OCI-LY1 (cell line): ENCODE measurements around the gene C8A.

Source experiments
- H2AFZ ChIP-seq: fragments of 200-600 bp; sonication (generic), shearing (Covaris generic); 2 replicates; pipeline ENCODE4 v1.6.0; 2014; ENCODE audit warnings: antibody characterized with exemption, mild to moderate bottlenecking, low read length
- H3F3A ChIP-seq: fragments of 200-600 bp; sonication (generic), shearing (Covaris generic); 2 replicates; pipeline ENCODE4 v1.6.0; 2014; ENCODE audit warnings: mild to moderate bottlenecking, antibody characterized with exemption, low read length, moderate library complexity; ENCODE audit not compliant: insufficient read depth
- H3K27ac ChIP-seq: fragments of 200-600 bp; sonication (generic); 2 replicates; pipeline ENCODE4 v1.5.1; 2014; ENCODE audit warnings: low read length, mixed run types, mild to moderate bottlenecking, low read depth; ENCODE audit not compliant: poor library complexity, severe bottlenecking
- H3K27me3 ChIP-seq: fragments of 200-600 bp; sonication (generic); 2 replicates; pipeline ENCODE4 v1.6.0; 2014; ENCODE audit warnings: antibody characterized with exemption, mild to moderate bottlenecking, low read length, moderate library complexity; ENCODE audit not compliant: insufficient read depth
- H3K36me3 ChIP-seq: fragments of 200-600 bp; sonication (generic); 2 replicates; pipeline ENCODE4 v1.6.1; 2014; ENCODE audit warnings: mild to moderate bottlenecking, antibody characterized with exemption, low read length, moderate library complexity, mixed read lengths; ENCODE audit not compliant: insufficient read depth
- H3K4me1 ChIP-seq: fragments of 200-600 bp; sonication (generic); 2 replicates; pipeline ENCODE4 v1.5.1; 2014; ENCODE audit warnings: mild to moderate bottlenecking, low read length, moderate library complexity; ENCODE audit not compliant: insufficient read depth, severe bottlenecking
- H3K4me2 ChIP-seq: fragments of 200-600 bp; sonication (generic), shearing (Covaris generic); 2 replicates; pipeline ENCODE4 v1.6.1; 2014; ENCODE audit warnings: low read length
- H3K4me3 ChIP-seq: fragments of 200-600 bp; sonication (generic); 2 replicates; pipeline ENCODE4 v1.5.1; 2014; ENCODE audit warnings: low read length, low read depth, mild to moderate bottlenecking, mixed read lengths; ENCODE audit not compliant: poor library complexity, severe bottlenecking
- H3K79me2 ChIP-seq: fragments of 200-600 bp; shearing (Covaris generic); 2 replicates; pipeline ENCODE4 v1.6.1; 2016; ENCODE audit warnings: mixed run types, low read length, mixed read lengths; ENCODE audit not compliant: insufficient read depth
- H3K9ac ChIP-seq: fragments of 200-600 bp; sonication (generic), shearing (Covaris generic); 2 replicates; pipeline ENCODE4 v1.6.1; 2014; ENCODE audit warnings: mild to moderate bottlenecking, low read length, mixed read lengths
- H3K9me2 ChIP-seq: fragments of 200-600 bp; sonication (generic), shearing (Covaris generic); 2 replicates; pipeline ENCODE4 v1.6.1; 2014; ENCODE audit warnings: low read depth, mild to moderate bottlenecking, low read length, mixed read lengths
- H3K9me3 ChIP-seq: fragments of 200-600 bp; shearing (Covaris generic); 2 replicates; pipeline ENCODE4 v1.6.1; 2014; ENCODE audit warnings: low read length, mixed read lengths
- H4K20me1 ChIP-seq: fragments of 200-600 bp; sonication (generic), shearing (Covaris generic); 2 replicates; pipeline ENCODE4 v1.6.0; 2016; ENCODE audit warnings: mild to moderate bottlenecking, low read length; ENCODE audit not compliant: insufficient read depth
- EZH2 ChIP-seq: fragments of 200-600 bp; sonication (generic), shearing (Covaris generic); IDR thresholded peaks from 2 replicates; pipeline ENCODE4 v1.8.0; 2017; ENCODE audit warnings: borderline replicate concordance, mixed run types, mild to moderate bottlenecking, antibody characterized with exemption, low read length, moderate library complexity, mixed read lengths
- TF ChIP-seq, protein P1 (sequence below): fragments of 200-600 bp; sonication (generic), shearing (Covaris generic); IDR thresholded peaks from 2 replicates; pipeline ENCODE4 v1.5.1; 2017; ENCODE audit warnings: mild to moderate bottlenecking, antibody characterized with exemption, low read length, moderate library complexity, mixed read lengths

Gene C8A

DNA sequence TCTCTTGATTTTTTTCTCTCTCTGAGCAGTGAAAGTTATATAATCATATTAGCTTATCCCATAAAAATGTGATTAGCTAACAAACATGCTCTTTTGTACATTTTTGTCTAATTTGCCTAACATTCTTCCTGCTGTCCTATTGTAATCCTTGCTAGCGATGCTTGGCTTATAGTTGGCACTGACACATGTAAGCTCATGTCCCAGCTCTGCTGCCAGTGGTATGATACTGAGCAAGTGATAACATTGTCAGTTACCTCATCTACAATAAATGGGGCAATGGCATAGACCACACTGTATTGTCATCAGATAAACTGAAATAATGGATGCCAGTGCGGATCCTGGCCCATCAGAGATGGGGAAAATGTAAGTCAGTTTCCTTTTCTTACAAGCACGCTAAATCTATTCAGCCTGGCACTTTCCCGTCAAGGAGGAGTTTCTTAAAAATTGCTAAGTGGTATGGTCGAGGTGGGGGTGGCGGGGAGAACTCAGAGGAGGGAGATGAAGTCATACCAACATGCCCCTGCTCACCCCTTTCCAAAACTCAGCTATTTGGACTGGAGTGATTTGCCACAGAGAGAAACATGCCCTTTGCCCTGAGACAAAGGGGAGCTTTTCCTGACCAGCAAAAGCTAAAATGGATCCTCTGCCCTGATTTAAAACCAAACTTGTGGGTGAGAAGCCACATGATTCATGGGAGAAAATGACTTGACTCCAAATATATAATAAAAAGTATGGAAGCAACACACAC is 36.7 kb upstream of the C8A start:
- H3F3A ChIP-seq, result no peaks in the 10 kb centered on the region
- H3K4me2 ChIP-seq, result no peak overlapping the region
- H3K79me2 ChIP-seq, result no peaks in the 10 kb centered on the region
- no peak overlapping the region for H2AFZ ChIP-seq
- no peaks in the 10 kb centered on the region for H3K9me2 ChIP-seq
- H3K9ac ChIP-seq, result no peak overlapping the region
- no peaks in the 10 kb centered on the region for H4K20me1 ChIP-seq
- no peaks in the 10 kb centered on the region; the same call in 1 of the 2 replicates for H3K36me3 ChIP-seq
- H3K27ac ChIP-seq, result no peak overlapping the region
- TF ChIP-seq, protein P1, sequence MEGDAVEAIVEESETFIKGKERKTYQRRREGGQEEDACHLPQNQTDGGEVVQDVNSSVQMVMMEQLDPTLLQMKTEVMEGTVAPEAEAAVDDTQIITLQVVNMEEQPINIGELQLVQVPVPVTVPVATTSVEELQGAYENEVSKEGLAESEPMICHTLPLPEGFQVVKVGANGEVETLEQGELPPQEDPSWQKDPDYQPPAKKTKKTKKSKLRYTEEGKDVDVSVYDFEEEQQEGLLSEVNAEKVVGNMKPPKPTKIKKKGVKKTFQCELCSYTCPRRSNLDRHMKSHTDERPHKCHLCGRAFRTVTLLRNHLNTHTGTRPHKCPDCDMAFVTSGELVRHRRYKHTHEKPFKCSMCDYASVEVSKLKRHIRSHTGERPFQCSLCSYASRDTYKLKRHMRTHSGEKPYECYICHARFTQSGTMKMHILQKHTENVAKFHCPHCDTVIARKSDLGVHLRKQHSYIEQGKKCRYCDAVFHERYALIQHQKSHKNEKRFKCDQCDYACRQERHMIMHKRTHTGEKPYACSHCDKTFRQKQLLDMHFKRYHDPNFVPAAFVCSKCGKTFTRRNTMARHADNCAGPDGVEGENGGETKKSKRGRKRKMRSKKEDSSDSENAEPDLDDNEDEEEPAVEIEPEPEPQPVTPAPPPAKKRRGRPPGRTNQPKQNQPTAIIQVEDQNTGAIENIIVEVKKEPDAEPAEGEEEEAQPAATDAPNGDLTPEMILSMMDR, result no peak
- no peak overlapping the region for H3K4me3 ChIP-seq
- no peaks in the 10 kb centered on the region for H3K27me3 ChIP-seq
- H3K4me1 ChIP-seq, result no peaks in the 10 kb centered on the region
- H3K9me3 ChIP-seq, result no peaks in the 10 kb centered on the region

DNA sequence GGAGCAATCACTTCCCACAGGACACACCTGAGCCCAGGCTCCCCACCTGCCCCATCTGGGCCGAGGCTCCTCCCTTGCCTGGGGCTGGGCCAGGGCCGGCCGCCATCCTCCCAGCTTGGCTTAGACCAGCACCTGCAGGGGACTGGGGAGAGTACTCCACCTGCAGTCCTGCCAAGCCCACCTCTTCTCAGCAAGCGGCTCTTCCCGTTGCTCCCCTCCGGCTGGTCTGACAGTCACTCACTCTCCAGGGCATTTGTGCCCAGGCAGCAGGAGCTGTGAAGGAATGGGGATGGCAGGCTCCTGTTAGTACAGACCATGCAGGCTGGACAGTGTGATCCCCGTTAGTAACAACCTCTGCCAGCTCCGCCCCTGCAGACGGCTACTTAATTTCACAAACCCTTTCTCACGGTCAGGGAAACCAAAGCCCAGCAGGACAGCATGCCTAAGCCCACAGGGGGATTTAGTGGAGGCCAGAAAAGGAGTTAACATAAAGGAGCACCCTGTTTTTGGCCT is 35.2 kb upstream of the C8A start, which contains the start of gene FYB2:
Gene FYB2 (minus strand): TSS at position 18 of the 513 bp plus-strand sequence. CDS start 114 bp downstream, outside the sequence.
- H3K9ac ChIP-seq, result no peak within 1 kb of the TSS

DNA sequence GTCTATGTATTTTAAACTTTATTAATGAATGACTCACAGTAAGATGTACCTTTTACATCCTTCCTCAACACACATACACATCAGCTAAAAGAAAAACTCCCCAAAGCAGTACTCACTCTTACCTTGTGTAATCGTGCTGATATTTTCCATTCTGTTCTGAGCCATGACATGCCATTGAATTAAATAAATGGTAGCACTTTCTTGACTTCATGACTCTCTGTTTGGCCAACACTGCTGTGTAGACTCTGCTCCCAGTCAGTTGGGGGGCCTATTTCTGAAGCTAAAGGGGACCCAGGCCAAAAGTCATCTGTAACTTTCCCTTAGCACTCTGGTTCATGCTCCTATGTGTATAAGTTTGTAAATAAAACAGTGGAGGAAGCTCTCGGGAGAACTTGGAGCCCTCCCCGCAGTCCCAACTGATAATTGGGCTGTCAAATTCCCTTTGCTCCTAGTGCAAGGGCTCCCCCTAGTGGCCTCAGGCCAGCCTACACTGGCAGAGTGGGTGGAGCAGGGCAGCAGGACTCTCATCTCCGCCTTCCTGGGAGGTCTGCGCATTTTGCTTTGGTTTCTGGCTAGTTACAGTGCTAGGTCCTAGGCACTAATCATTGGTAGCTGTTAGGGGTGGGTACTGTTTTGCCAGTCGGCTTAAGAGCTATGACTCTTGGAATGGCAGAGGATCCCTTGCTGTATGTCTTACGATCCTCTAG is 33.7 kb upstream of the C8A start:
- Histone ChIP-seq H3K9ac (no peak overlapping the region), H3K4me1 (no peaks in the 10 kb centered on the region), H3K36me3 (no peaks in the 10 kb centered on the region), H4K20me1 (no peaks in the 10 kb centered on the region), H3K9me2 (no peaks in the 10 kb centered on the region), H3F3A (no peaks in the 10 kb centered on the region), H3K4me3 (no peak overlapping the region), H3K27me3 (no peaks in the 10 kb centered on the region), H3K4me2 (no peak overlapping the region), H3K27ac (no peak overlapping the region), H2AFZ (no peak overlapping the region), H3K9me3 (no peaks in the 10 kb centered on the region), H3K79me2 (no peaks in the 10 kb centered on the region)
- no peak for TF ChIP-seq EZH2
- TF ChIP-seq, protein P1, result peak; percentile 91

More for the DNA sequence above, 35.2 kb upstream of the C8A start, which contains the start of gene FYB2:
- no peaks in the 10 kb centered on the region for H3K9me3 ChIP-seq
- H3K4me1 ChIP-seq, result no peaks in the 10 kb centered on the region
- no peaks in the 10 kb centered on the region for H3K27me3 ChIP-seq
- H4K20me1 ChIP-seq, result no peaks in the 10 kb centered on the region
- no peak within 1 kb of the TSS for H3K4me2 ChIP-seq
- H3K27ac ChIP-seq, result no peak within 1 kb of the TSS
- H3K4me3 ChIP-seq, result no peak within 1 kb of the TSS
- no peak within 1 kb of the TSS for H2AFZ ChIP-seq
- TF ChIP-seq, protein P1, result no peak
- no peak for TF ChIP-seq EZH2
- H3K79me2 ChIP-seq, result no peaks in the 10 kb centered on the region
- H3K9me2 ChIP-seq, result no peaks in the 10 kb centered on the region
- H3K36me3 ChIP-seq, result no peaks in the 10 kb centered on the region; the same call in 1 of the 2 replicates
- H3F3A ChIP-seq, result no peaks in the 10 kb centered on the region
